Stimulated activated naive B cell treated with anti-CD40 and anti-IgM and Interleukin-4, amounts not matched to agents 10 μg/mL and 1 μg/mL and 100 μg/mL, for 72 hours (primary cell): ENCODE results near the gene REEP1.

ENCODE experiments used
- ATAC-seq, 2 donors: fragments of 150-1000 bp; cut with Tn5 transposase; replicated peaks; 2 replicates each; pipeline ENCODE4 v1.10.0; 2021; ENCODE audit warnings: moderate library complexity in 1 of 2
- DNase-seq: peaks from one replicate; pipeline ENCODE4 v3.0.0; 2021
- H3K27ac Mint-ChIP-seq: one replicate; pipeline ENCODE4 v1.8.0; 2022; ENCODE audit warnings: mild to moderate bottlenecking, mixed read lengths
- H3K27me3 Mint-ChIP-seq, 2 donors: one replicate each; pipeline ENCODE4 v1.8.0; 2022; ENCODE audit warnings: mixed read lengths in 2 of 2
- H3K36me3 Mint-ChIP-seq, 2 donors: one replicate each; pipeline ENCODE4 v1.8.0; 2022; ENCODE audit warnings: mixed read lengths in 2 of 2, mild to moderate bottlenecking in 1 of 2
- H3K4me1 Mint-ChIP-seq, 2 donors: one replicate each; pipeline ENCODE4 v1.8.0; 2022; ENCODE audit warnings: mixed read lengths in 2 of 2, mild to moderate bottlenecking in 1 of 2
- H3K4me3 Mint-ChIP-seq, 2 donors: one replicate each; pipeline ENCODE4 v1.8.0; 2022; ENCODE audit warnings: mild to moderate bottlenecking in 2 of 2, mixed read lengths in 2 of 2, moderate library complexity in 1 of 2
- H3K9me3 Mint-ChIP-seq, 2 donors: one replicate each; pipeline ENCODE4 v1.8.0; 2022; ENCODE audit warnings: mixed read lengths in 2 of 2, mild to moderate bottlenecking in 1 of 2

REEP1 gene

DNA sequence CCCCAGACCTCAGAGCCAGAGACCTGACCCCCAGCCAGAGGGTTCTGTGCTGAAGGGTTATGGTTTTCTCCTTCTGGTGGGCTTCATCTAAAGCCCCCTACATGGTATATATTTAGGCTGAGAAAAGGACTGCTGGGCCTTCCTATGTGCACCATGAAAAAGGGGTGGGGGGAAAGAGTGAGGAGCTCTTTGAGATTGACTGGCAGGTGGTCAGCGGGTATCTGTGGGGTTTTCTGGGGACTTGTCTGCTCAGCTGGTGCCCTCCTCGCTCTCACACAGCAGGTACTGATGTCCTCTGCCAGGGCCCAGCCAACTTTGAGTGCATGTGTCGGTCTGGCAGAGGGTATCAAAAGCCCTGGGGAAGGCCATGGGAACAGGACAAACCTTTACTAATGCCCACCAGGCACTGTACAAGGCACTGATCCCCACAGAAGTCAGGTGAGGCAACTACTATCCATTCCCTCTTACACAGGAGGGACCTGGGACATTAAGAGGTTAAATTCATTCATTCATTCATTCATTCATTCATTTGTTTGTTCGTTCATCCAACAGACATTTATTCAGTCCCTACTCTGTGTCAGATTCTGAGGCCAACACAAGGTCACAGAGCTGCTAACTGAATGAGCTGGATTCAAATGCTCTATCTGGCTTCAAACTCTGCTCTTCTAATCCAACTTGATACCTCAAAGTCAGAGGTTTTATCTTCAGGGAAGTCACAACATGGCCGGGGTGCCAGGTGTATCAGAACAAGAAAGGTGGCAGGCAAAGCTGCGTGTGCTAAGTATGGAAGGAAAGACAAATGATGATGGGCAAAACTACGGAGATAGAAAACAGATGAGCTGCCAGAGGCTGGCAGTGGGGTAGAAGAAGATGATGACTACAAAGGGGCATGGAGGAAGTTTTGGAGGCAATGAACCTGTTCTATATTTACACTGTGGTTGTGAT lies 44.6 kb downstream of the REEP1 start:
- Mint-ChIP-seq H3K27me3 (peaks cover 25 to 53% of the 10 kb centered on the region in 2 donors), H3K27ac (no peak overlapping the region), H3K9me3 (no peaks in the 10 kb centered on the region), H3K36me3 (no peaks in the 10 kb centered on the region), H3K4me1 (no peaks in the 10 kb centered on the region), H3K4me3 (no peak overlapping the region)
- DNase-seq, result no peak
- ATAC-seq, result no peak

DNA sequence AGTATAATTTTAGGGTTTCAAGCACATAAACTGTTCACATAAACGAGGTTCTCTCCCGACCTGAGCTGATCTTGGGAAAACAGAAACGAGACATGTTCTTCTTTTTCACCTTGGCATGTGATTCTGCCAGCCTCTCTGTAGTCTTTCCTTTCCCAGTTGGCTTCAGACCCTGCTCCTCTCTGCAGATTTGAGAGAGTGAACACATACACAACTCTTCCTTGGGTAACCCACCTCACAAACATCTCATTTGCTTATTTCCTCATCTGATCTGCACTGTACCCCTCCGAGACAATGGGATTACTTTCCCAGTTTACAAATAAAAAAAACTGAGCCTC lies 46.1 kb downstream of the REEP1 start:
- Mint-ChIP-seq H3K27me3 (peaks cover 18 to 43% of the 10 kb centered on the region in 2 donors), H3K4me1 (no peaks in the 10 kb centered on the region), H3K4me3 (no peak overlapping the region), H3K36me3 (no peaks in the 10 kb centered on the region), H3K27ac (no peak overlapping the region), H3K9me3 (no peaks in the 10 kb centered on the region)
- no peak for DNase-seq
- ATAC-seq, result no peak

DNA sequence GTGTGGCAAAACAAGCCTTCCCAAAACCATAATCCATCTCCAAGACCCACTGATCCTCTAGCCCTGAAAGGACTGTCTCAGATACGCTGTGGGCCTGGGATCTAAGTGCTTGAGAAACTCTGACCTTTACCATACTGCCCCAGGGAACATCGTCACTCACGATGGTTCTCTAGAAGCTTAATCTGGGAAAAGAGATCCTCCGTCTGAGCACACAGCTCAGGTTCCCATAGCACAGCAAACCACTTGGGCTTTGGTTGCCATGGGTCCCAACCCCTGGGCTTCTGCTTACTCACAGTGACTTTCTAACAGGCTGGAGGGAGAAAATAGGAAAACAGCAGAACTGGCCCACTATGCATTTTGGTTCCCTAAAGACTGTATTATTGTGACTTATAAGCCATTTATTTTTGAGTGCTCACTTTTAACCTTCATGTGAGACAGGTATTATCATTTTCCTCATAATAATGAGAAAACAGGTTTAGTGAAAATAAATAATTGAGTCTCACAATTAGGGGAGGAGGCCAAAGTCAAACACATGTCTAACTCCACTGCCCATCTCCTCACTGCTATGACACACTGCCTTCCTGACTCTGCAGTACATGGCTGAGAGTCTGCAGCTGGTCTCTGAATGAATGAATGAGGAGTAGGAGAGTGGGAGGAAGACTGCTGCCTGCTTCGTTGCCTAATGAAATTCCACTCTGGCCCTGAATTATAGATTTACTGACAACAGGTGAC lies 46.7 kb downstream of the REEP1 start:
- Mint-ChIP-seq H3K27ac (no peak overlapping the region), H3K27me3 (peaks cover 23 to 48% of the 10 kb centered on the region in 2 donors), H3K4me1 (no peaks in the 10 kb centered on the region), H3K9me3 (no peaks in the 10 kb centered on the region), H3K36me3 (no peaks in the 10 kb centered on the region), H3K4me3 (no peak overlapping the region)
- DNase-seq (no peak), ATAC-seq (no peak)

DNA sequence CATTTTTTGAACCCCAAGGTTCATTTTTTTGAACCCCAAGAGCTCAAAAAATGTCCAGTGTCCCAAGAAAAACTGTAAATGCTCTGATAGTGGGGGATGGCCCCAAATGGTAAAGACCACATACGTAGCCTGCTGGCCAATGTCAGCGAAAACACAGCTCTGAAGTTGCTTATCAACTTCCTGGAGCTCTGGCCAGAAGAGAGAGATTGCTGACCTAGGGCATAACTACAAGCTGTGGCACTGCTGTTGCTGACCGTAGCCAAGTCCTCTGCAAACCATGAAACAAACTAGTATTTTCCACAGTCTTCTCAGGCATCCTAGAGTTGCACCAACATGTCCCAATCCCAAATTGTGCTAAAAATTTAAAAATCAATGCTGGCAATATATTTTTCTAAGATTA lies 50.9 kb downstream of the REEP1 start:
- H3K27ac Mint-ChIP-seq, result no peak overlapping the region
- H3K27me3 Mint-ChIP-seq, result peaks cover 23 to 40% of the 10 kb centered on the region in 2 donors
- no peaks in the 10 kb centered on the region for H3K9me3 Mint-ChIP-seq
- no peaks in the 10 kb centered on the region for H3K4me1 Mint-ChIP-seq
- no peaks in the 10 kb centered on the region for H3K36me3 Mint-ChIP-seq
- ATAC-seq (no peak), DNase-seq (no peak)
- H3K4me3 Mint-ChIP-seq, result no peak overlapping the region

DNA sequence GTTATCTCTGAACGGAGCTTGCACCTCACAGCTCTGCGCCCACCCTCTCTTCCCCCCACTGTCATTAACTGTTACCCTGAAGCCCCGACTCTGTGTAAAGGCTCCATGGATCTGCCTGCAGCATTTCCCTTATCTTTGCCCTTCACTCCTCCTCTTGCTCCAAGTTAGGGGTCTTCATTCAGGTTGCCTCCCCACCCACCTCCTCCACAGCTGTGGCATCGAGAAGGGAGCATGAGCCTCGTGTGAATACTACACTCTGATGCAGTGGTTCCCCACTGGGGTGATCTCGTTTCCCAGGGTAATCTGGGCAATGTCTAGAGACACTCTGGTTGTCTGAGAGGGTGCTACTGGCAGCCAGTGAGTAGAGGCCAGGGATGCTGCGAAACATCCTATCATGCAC lies 51.4 kb downstream of the REEP1 start:
- Mint-ChIP-seq H3K27ac (no peak overlapping the region), H3K9me3 (no peaks in the 10 kb centered on the region), H3K27me3 (peaks cover 19 to 36% of the 10 kb centered on the region in 2 donors), H3K4me1 (no peaks in the 10 kb centered on the region), H3K4me3 (no peak overlapping the region), H3K36me3 (no peaks in the 10 kb centered on the region)
- ATAC-seq, result no peak
- no peak for DNase-seq

DNA sequence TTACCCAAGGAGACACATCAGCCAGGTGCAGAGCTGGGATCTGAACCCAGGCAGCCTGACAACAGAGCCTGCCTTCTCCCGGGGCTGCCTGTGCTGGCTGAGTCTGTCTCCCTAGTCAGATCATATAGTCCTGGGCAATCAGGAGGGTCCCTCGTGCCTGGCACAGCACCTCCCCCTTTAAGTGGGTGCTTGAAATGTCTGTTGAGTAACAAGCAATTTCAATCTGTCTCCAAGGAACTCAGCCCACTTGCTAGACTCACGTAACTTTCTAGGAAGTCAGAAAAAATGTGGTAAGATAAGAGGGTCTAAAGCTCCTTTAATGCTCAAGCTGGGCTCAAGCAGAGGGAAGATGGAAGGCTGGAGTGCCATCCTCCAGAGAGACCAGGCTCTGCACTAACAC lies 51.9 kb downstream of the REEP1 start:
- H3K4me1 Mint-ChIP-seq, result no peaks in the 10 kb centered on the region
- H3K27me3 Mint-ChIP-seq, result peaks cover 19 to 34% of the 10 kb centered on the region in 2 donors
- ATAC-seq, result no peak
- H3K27ac Mint-ChIP-seq, result no peak overlapping the region
- H3K4me3 Mint-ChIP-seq, result no peak overlapping the region
- no peaks in the 10 kb centered on the region for H3K9me3 Mint-ChIP-seq
- no peaks in the 10 kb centered on the region for H3K36me3 Mint-ChIP-seq
- DNase-seq, result no peak

DNA sequence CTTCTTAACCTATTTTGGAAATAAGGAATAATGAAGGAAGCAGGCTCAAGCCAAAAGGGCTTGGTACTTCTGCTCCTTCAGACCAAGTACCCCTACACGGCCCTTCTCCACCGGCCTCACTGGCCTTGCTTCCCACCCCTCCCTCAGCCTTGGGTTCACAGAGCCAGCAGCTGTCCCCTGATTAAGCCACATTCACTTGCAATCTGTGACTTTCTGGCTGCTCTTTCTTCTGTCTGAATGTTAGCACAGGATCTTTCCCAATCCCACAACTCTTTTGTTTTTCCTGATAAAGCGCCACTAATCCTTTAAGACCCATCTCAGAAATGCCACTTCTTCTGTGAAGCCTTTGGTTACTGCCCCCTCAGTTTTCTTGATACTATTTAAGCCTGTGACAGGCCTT lies 52.4 kb downstream of the REEP1 start:
- H3K4me1 Mint-ChIP-seq, result no peaks in the 10 kb centered on the region
- H3K36me3 Mint-ChIP-seq, result no peaks in the 10 kb centered on the region
- DNase-seq (no peak), ATAC-seq (no peak)
- H3K9me3 Mint-ChIP-seq, result no peaks in the 10 kb centered on the region
- peaks cover 19 to 29% of the 10 kb centered on the region in 2 donors for H3K27me3 Mint-ChIP-seq
- H3K4me3 Mint-ChIP-seq, result no peak overlapping the region
- no peak overlapping the region for H3K27ac Mint-ChIP-seq

DNA sequence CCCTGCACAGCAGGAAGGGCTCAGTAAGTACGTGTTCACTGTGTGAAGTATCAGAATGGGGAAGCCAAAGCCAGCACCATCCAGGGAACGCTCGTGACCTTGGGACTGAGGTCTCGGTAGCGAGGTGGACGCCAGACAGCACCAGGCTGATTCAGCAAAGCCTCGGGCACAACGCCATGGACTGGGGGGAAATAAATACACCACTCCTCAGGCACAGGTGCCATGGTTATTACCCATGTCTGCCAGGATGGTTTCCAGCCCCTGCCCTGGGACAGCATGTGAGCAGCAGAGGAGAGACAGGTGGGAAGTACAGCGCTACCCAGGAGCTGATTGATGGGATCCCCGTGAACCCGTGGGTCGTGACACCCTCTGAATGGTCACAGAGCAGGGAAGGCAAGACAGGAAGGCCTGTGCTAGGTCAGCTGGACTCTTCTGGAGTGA lies 53.0 kb downstream of the REEP1 start:
- Mint-ChIP-seq H3K27me3 (peaks cover 18 to 24% of the 10 kb centered on the region in 2 donors), H3K4me1 (no peaks in the 10 kb centered on the region), H3K9me3 (no peaks in the 10 kb centered on the region), H3K36me3 (no peaks in the 10 kb centered on the region), H3K27ac (no peak overlapping the region), H3K4me3 (no peak overlapping the region)
- no peak for DNase-seq
- ATAC-seq, result no peak

DNA sequence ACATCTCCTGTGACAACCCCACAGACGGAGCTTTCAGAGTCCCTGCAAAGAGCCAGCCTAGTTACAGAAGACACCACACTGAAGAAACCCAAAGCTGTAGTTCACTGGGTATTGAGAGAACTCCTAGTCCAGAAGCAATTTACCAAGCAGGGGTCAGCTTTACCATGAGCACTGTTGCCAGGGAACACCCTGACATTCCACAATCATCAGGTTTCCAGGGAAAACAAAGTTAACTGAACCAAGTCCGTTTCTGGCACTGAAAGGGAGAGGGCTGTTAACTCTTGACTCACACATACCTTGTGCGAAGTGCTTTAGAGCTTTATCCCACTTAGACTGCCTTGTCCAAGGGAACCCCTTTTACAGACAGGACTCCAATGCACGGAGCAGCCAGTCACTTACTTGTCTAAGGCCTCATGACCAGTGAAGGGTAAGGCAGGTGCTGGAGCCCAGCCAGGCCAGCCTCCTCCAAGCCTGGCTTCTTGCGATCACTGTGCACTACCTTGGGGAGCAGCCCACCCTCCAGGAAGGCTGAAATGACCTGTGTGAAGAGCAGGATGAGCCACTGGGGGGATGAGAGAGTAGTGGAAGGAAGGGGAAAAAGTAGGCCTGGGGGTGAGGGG lies 53.9 kb downstream of the REEP1 start:
- ATAC-seq, result no peak
- Mint-ChIP-seq H3K4me3 (no peak overlapping the region), H3K4me1 (no peaks in the 10 kb centered on the region), H3K36me3 (no peaks in the 10 kb centered on the region), H3K27ac (no peak overlapping the region), H3K9me3 (no peaks in the 10 kb centered on the region), H3K27me3 (peaks cover 24% of the 10 kb centered on the region in 2 donors)
- DNase-seq, result no peak

DNA sequence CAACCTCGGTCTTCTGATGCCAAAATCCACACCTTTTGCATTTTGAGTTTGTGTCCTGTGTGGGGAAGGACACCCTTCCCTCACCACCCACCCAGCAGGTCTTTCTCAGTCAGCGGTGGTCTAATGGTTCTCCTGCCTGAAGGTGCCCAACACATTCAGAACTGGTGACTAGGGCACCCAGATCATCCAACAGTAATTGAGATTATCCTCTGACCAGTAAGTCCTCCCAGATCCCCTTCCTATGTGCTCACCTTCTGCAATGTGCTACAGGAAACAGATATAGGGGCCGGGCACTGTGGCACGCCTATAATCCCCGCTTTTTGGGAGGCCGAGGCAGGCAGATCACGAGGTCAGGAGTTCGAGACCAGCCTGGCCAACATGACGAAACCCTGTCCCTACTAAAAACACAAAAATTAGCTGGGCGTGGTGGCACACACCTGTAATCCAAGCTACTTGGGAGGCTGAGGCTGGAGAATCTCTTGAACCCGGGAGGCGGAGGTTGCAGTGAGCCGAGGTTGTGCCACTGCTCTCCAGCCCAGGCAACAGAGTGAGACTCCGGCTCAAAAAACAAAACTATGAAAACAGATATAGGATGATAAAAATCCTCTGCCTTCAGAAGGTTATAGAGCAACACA lies 56.2 kb downstream of the REEP1 start:
- Mint-ChIP-seq H3K27ac (no peak overlapping the region), H3K4me3 (no peak overlapping the region), H3K9me3 (no peaks in the 10 kb centered on the region), H3K27me3 (peaks cover 27 to 28% of the 10 kb centered on the region in 2 donors), H3K4me1 (no peaks in the 10 kb centered on the region), H3K36me3 (no peaks in the 10 kb centered on the region)
- ATAC-seq, result no peak
- no peak for DNase-seq

DNA sequence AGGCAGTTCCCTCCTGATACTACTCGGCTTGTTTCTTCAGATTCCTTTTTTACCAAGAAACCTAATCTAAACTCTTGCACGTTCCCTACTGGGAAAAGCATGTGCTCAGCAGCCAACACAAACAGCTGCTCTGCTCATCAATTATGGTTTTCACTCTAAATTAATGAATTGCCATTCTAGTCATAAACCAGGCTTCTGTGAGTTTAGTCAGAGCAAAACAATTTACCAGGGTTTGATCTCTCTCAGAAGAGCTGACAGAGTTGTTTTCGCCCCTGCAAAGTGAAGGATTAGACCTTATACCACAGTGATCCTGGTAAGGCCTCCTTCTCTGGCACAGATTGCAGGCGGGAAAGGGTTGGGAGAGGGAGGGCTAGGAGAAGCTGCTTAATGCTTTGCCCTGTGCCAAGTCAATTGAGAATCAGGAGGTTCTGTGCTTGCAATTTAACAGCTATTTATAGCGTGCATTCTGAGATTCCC lies 57.2 kb downstream of the REEP1 start:
- no peak for DNase-seq
- no peaks in the 10 kb centered on the region for H3K36me3 Mint-ChIP-seq
- H3K4me1 Mint-ChIP-seq, result peaks cover 6% of the 10 kb centered on the region in 2 donors
- H3K27me3 Mint-ChIP-seq, result peaks cover 21 to 29% of the 10 kb centered on the region in 2 donors
- H3K9me3 Mint-ChIP-seq, result peaks cover 0 to 4% of the 10 kb centered on the region in 2 donors
- ATAC-seq, result no peak
- no peak overlapping the region for H3K27ac Mint-ChIP-seq
- H3K4me3 Mint-ChIP-seq, result no peak overlapping the region

DNA sequence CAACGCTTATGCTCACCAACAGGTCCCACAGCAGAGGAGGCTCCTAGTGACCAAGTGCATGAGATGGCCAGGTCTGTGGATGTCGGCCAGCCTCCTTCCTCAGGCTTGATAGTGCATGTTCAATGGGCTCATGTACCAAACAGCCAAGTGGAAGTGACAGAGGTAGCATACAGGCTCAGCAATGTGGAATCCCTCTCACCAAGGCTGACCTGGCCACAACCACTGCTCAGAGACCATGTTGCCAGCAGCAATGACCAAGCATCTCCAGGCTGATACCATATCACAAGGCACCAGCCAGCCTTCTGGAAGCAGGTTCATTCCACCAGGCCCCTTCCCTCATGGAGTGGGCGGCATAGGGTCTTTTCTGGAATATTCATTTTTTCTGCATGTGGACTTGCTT lies 61.5 kb downstream of the REEP1 start:
- DNase-seq, result no peak
- Mint-ChIP-seq H3K27ac (no peak overlapping the region), H3K4me3 (no peak overlapping the region), H3K36me3 (peaks cover 9 to 15% of the 10 kb centered on the region in 2 donors), H3K9me3 (peaks cover 12 to 13% of the 10 kb centered on the region in 2 donors), H3K27me3 (peaks cover 7 to 24% of the 10 kb centered on the region in 2 donors), H3K4me1 (peaks cover 16 to 19% of the 10 kb centered on the region in 2 donors)
- no peak for ATAC-seq

DNA sequence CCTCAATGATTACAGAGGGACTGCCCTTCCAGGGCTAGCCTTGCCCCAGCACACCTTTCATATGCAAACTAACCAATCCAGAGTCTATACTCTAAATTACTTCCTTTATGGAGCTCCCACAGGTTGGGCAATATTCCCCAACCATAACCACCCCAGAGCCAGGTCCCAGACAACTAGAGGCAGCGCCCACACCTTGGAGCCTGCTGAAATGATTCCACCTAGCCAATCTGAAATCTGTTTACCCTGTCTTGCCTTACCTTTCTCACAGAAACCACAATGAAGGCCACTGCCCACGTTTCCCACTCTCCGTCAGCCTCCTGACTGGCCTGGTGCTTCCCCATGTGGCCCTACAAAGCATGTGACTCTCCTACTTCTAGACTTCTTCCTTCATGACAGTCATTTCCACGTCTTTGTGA lies 62.0 kb downstream of the REEP1 start:
- no peak overlapping the region for H3K4me3 Mint-ChIP-seq
- H3K4me1 Mint-ChIP-seq, result peaks cover 16 to 19% of the 10 kb centered on the region in 2 donors
- peaks cover 12 to 19% of the 10 kb centered on the region in 2 donors for H3K36me3 Mint-ChIP-seq
- DNase-seq, result no peak
- ATAC-seq, result no peak
- peaks cover 7 to 24% of the 10 kb centered on the region in 2 donors for H3K27me3 Mint-ChIP-seq
- H3K9me3 Mint-ChIP-seq, result peaks cover 15 to 18% of the 10 kb centered on the region in 2 donors
- H3K27ac Mint-ChIP-seq, result peak overlapping the region; percentile 15

DNA sequence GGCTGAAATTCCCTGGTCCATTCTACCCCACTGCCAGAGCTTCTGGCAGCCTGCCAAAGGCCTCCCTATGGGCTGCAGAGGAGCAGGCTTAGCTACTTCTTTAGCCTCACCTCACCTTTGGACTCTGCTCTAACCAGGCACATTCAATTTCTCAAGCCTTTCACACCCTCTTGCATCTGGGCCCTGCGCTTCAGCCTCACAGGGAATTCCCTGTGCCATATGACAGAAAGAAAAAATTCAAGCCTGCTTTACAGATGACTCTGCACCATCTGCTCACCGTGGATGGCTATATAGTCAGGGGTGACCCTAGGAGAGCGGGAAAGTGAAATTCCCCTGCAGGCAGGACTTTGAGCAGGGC lies 62.5 kb downstream of the REEP1 start:
- DNase-seq (no peak), ATAC-seq (peak; percentile 63 to 82)
- Mint-ChIP-seq H3K4me1 (peaks cover 16 to 19% of the 10 kb centered on the region in 2 donors), H3K4me3 (no peak overlapping the region), H3K27me3 (peaks cover 7 to 21% of the 10 kb centered on the region in 2 donors), H3K36me3 (peaks cover 12 to 20% of the 10 kb centered on the region in 2 donors), H3K9me3 (peaks cover 15 to 18% of the 10 kb centered on the region in 2 donors), H3K27ac (peak overlapping the region; percentile 80)
